ENCODE measurements around the gene IRF5.

The IRF5 gene

DNA sequence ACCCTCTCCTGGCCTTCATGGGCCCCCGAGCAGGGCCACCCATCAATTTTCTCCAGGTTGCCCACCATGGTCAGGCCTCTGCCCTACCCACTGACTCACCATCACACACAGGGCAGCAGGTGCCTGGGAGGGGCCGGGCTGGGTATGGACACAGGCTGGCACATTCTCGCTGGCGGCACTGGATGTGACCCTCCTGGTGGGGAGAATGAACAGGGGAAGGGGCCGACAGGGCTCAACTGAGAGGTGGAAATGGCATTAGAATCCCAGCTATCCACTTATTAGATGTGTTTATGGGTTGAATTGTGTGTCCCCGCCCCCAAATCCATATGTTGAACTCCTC lies 43.7 kb upstream of the IRF5 start:
- Histone ChIP-seq H3K9me3 (ENCODE audit: low read length) (no peaks in the 10 kb centered on the region), H3K27me3 (ENCODE audit: control insufficient read depth in 1 of 2, insufficient read depth in 2 of 2, low read length in 2 of 2) (peaks cover 0 to 17% of the 10 kb centered on the region in 2 donors)

GRCh38 chr7:128895320-128895719 lies 42.4 kb upstream of the IRF5 start:
- no peak overlapping the region for H3K9ac ChIP-seq (ENCODE audit: low read length)
- H3K36me3 ChIP-seq (ENCODE audit: insufficient read depth, low read length), result no peaks in the 10 kb centered on the region
- peaks cover 0 to 14% of the 10 kb centered on the region in 2 donors for H3K27me3 ChIP-seq (ENCODE audit: control insufficient read depth in 1 of 2, insufficient read depth in 2 of 2, low read length in 2 of 2)
- no peaks in the 10 kb centered on the region for H3K4me1 ChIP-seq (ENCODE audit: insufficient read depth, low read length)
- H3K4me3 ChIP-seq (ENCODE audit: low read depth in 1 of 2, low read length in 2 of 2), result no peak overlapping the region
- H3K9me3 ChIP-seq (ENCODE audit: low read length), result no peaks in the 10 kb centered on the region
- no peak overlapping the region for H3K27ac ChIP-seq (ENCODE audit: low read depth, low read length)

More for the DNA sequence above, 43.7 kb upstream of the IRF5 start:
- H3K4me3 ChIP-seq (ENCODE audit: low read depth in 1 of 2, low read length in 2 of 2), result no peak overlapping the region
- no peak overlapping the region for H3K9ac ChIP-seq (ENCODE audit: low read length)
- H3K36me3 ChIP-seq (ENCODE audit: insufficient read depth, low read length), result no peaks in the 10 kb centered on the region
- H3K4me1 ChIP-seq (ENCODE audit: insufficient read depth, low read length), result no peaks in the 10 kb centered on the region
- H3K27ac ChIP-seq (ENCODE audit: low read depth, low read length), result no peak overlapping the region

GRCh38 chr7:128899392-128899791 lies 38.3 kb upstream of the IRF5 start:
- Histone ChIP-seq H3K9ac (ENCODE audit: low read length) (no peak overlapping the region), H3K27ac (ENCODE audit: low read depth, low read length) (no peak overlapping the region)

DNA sequence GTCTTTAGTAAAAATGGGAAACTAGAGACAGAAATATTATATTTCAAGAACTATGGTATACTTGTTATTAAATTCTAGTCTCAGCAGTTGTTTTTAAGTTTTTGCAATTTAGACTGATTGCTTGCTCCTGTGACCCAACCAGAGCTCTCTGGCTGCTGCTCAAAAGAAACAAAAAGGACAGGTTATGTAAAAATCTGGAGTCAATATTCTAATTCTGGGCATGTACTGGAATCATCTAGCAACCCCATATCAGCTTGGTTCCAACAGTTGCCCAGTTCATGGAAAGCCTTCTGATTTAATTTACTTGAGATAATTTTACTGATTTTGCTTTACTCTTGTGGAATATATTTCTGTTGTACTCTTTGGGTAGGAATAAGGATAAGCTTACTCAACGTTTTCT lies 37.5 kb upstream of the IRF5 start:
- no peak overlapping the region for H3K9ac ChIP-seq (ENCODE audit: low read length)
- H3K36me3 ChIP-seq (ENCODE audit: insufficient read depth, low read length), result no peaks in the 10 kb centered on the region
- no peak overlapping the region for H3K27ac ChIP-seq (ENCODE audit: low read depth, low read length)
- H3K4me1 ChIP-seq (ENCODE audit: insufficient read depth, low read length), result no peaks in the 10 kb centered on the region
- H3K4me3 ChIP-seq (ENCODE audit: low read depth in 1 of 2, low read length in 2 of 2), result no peak overlapping the region
- H3K27me3 ChIP-seq (ENCODE audit: control insufficient read depth in 1 of 2, insufficient read depth in 2 of 2, low read length in 2 of 2), result no peaks in the 10 kb centered on the region
- no peaks in the 10 kb centered on the region for H3K9me3 ChIP-seq (ENCODE audit: low read length)

More at GRCh38 chr7:128899392-128899791, 38.3 kb upstream of the IRF5 start:
- Histone ChIP-seq H3K9me3 (ENCODE audit: low read length) (no peaks in the 10 kb centered on the region), H3K4me3 (ENCODE audit: low read depth in 1 of 2, low read length in 2 of 2) (no peak overlapping the region), H3K27me3 (ENCODE audit: control insufficient read depth in 1 of 2, insufficient read depth in 2 of 2, low read length in 2 of 2) (no peaks in the 10 kb centered on the region), H3K36me3 (ENCODE audit: insufficient read depth, low read length) (no peaks in the 10 kb centered on the region), H3K4me1 (ENCODE audit: insufficient read depth, low read length) (no peaks in the 10 kb centered on the region)

DNA sequence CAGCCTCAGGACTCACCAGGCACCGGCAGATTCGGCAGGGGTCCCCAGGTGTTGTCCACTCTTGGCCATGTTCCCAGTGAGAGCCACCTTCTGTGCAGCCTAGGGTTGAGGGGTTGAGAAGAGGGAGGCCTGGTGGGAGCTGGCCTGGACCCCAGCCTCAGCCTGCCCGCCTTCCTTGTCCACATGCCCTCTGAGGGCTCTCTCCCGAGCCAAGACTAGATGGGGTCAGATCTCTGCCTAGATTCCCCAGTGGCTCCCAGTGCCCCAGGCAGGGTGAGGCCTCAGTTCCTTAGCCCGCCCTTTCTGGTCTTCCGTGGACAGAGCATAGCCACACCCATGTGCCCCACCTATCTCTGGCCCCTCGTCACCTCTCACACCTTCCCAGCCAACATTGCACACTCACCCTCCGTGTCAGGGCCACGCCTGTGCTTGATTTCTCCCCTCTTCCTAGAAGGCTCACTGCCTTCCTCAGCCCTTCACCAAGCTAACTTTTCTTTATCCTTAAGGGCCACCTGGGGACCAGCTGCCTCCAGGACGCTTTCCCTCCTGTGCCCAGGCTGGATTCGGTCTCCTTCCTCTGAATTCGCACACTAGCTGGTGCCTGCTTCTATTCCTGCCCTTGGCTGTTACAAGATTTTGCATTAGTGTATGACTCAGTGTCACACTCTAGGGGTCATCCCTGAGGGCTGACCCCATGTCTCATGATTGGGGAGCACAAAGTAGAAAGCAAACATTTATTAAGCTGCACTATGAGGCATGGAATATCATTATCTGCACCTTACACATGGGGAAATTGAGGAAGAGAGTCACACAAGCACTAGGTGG lies 34.8 kb upstream of the IRF5 start:
- Histone ChIP-seq H3K27me3 (ENCODE audit: control insufficient read depth in 1 of 2, insufficient read depth in 2 of 2, low read length in 2 of 2) (peaks cover 0 to 4% of the 10 kb centered on the region in 2 donors), H3K4me1 (ENCODE audit: insufficient read depth, low read length) (no peaks in the 10 kb centered on the region), H3K9ac (ENCODE audit: low read length) (no peak overlapping the region), H3K4me3 (ENCODE audit: low read depth in 1 of 2, low read length in 2 of 2) (no peak overlapping the region), H3K9me3 (ENCODE audit: low read length) (no peaks in the 10 kb centered on the region), H3K36me3 (ENCODE audit: insufficient read depth, low read length) (no peaks in the 10 kb centered on the region), H3K27ac (ENCODE audit: low read depth, low read length) (no peak overlapping the region)

DNA sequence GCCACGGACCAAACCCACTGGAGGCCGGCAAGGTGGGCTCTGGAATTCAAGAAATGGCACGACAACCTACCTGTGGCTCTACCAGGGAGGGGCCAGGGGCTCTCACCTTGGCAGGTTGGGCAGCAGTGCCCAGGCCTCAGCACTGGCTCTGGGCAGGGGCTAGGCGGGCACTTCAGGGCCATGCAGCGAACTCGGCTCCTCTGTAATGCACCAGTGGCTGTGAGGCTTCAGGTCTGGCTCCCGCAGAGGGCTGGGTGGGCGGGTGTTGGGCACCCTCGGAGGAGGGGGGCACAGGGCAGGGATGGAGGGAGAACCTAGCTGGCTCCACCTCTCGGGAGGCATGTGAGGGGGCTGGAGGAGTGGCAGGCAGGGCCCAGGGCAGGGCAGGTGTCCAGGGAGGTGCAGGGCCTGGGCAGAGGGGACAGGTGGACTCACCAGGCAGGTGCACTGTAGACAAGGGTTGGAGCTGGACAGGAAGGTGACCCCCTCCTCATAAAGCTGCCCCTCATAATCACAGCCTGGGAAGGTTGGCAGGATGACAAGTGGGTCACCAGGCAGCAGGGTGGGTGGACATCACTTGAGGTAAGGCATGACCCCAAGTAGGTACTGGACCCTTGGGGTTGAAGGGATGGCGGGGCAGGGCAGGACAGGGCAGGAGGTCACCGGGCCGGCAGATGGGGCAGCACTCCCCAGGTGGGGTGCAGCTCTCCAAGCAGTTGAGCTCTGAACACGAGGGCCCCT lies 33.9 kb upstream of the IRF5 start:
- Histone ChIP-seq H3K9ac (ENCODE audit: low read length) (no peak overlapping the region), H3K9me3 (ENCODE audit: low read length) (no peaks in the 10 kb centered on the region), H3K27ac (ENCODE audit: low read depth, low read length) (no peak overlapping the region), H3K27me3 (ENCODE audit: control insufficient read depth in 1 of 2, insufficient read depth in 2 of 2, low read length in 2 of 2) (peaks cover 0 to 9% of the 10 kb centered on the region in 2 donors), H3K4me3 (ENCODE audit: low read depth in 1 of 2, low read length in 2 of 2) (no peak overlapping the region), H3K4me1 (ENCODE audit: insufficient read depth, low read length) (no peaks in the 10 kb centered on the region), H3K36me3 (ENCODE audit: insufficient read depth, low read length) (no peaks in the 10 kb centered on the region)

DNA sequence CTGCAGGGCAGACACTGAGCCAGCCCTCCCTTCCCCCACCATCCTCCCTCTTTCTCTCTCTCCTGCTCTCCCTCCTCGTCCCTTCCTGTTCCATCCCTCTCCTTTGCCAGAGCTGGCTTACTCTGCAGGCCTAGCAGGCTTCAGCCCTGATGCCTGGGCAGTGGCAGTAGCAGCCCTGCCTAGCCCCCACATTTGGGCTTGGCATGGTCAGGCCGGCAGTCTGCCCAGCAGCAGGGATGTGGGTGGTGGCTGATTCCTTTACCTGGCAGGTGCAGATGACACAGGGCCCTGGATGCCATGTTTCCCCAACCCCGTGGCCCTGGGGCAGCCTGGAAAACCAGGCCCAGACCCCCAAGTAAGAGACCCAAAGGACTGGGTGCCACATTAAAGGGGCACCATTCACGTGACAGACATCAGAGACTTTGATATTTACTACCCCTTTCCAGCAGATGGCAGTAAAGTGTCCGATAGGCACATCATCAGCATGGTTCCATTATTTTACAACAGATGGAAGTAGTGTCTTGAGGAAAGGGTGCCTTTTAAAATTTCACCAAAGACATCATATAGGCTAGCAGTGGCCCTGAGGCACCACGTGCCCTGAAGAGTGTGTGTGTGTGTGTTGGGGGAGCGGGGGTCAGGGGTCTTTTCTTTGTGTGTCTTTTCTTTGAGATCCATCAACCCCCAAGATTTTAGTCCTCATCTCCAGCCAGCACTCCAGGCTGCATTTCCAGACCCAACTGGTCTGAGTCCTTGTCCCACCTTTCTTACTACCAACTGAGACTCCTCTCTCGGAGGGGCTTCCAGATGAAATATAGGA lies 33.1 kb upstream of the IRF5 start:
- Histone ChIP-seq H3K9me3 (ENCODE audit: low read length) (no peaks in the 10 kb centered on the region), H3K27ac (ENCODE audit: low read depth, low read length) (no peak overlapping the region), H3K36me3 (ENCODE audit: insufficient read depth, low read length) (no peaks in the 10 kb centered on the region), H3K4me1 (ENCODE audit: insufficient read depth, low read length) (peaks cover 3% of the 10 kb centered on the region), H3K9ac (ENCODE audit: low read length) (no peak overlapping the region), H3K4me3 (ENCODE audit: low read depth in 1 of 2, low read length in 2 of 2) (no peak overlapping the region), H3K27me3 (ENCODE audit: control insufficient read depth in 1 of 2, insufficient read depth in 2 of 2, low read length in 2 of 2) (peaks cover 0 to 17% of the 10 kb centered on the region in 2 donors)

DNA sequence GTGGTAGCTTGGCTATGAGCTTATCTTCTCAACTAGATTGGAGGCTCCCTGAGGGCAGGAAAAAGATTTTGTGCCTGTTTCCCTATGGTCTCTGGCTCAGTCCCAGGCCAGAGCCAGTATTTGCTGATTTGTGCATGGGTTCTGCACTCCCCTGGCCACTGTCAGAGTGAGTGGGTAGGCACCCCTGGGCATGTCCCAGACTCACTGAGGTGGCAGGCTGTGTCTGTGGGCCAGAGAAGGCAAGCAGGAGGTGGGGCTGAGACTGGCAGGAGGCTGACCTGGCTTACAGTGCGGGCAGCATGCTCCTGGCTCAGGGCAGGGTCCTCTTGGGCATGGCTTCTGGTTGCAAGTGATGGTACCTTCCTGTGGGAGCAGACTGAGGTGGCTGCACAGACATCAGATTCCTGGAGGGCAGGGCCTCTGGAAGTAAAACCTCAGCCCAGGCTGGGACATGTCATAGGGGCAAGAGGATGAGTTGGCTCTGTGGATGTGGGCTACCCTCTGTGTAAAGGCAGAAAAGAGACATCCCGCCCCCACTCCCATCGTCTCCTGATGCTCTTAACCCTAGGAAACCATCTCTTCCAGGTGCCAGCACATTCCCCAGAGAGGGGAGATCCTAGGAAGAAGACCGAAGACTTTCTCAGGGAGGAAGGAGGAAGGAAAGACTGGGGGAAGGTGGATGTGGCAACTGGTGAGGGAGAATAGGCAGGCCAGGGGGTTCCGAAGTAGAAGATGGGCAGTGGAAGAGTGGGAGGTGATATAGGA lies 31.5 kb upstream of the IRF5 start:
- Histone ChIP-seq H3K27me3 (ENCODE audit: control insufficient read depth in 1 of 2, insufficient read depth in 2 of 2, low read length in 2 of 2) (peaks cover 0 to 30% of the 10 kb centered on the region in 2 donors), H3K9me3 (ENCODE audit: low read length) (no peaks in the 10 kb centered on the region), H3K4me3 (ENCODE audit: low read depth in 1 of 2, low read length in 2 of 2) (no peak overlapping the region), H3K27ac (ENCODE audit: low read depth, low read length) (no peak overlapping the region), H3K4me1 (ENCODE audit: insufficient read depth, low read length) (peaks cover 12% of the 10 kb centered on the region), H3K9ac (ENCODE audit: low read length) (no peak overlapping the region), H3K36me3 (ENCODE audit: insufficient read depth, low read length) (no peaks in the 10 kb centered on the region)

DNA sequence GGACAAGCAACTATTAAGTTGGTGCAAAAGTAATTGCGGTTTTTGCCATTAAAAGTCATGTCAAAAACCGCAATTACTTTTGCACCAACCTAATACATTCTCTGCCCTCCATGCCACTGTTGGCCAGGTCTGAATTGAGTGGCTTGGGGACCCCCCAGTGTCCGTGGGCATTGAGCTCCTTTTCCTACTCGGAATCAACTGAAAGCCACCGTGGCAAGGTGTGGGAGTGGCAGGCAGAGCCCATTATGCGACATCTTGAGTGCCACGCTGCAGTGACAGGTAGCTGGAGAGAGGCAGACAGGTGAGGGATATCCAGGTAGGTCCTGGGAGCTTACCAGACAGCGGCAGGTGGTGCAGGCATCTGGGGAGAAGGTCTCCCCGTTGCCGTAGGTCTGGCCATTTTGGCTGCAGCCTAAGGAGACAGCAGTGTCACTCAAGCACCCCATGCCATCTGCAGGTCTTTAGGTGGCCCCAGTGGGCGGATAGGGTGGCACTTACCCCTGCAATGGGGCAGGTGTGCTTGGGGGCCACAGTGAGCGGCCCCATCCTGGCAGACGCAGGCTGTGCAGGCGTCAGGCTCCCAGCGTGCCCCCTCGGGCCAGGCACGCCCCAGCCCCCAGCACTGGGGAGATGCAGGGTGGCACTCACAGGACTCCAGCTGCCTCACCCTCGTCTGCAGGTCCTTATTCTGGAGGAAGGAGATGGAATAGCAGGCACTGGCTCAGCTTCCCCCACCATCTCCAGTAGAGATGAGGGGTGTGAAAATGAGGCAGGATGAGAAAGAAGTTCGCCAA lies 30.8 kb upstream of the IRF5 start:
- Histone ChIP-seq H3K4me3 (ENCODE audit: low read depth in 1 of 2, low read length in 2 of 2) (no peak overlapping the region), H3K4me1 (ENCODE audit: insufficient read depth, low read length) (peaks cover 12% of the 10 kb centered on the region), H3K9me3 (ENCODE audit: low read length) (no peaks in the 10 kb centered on the region), H3K9ac (ENCODE audit: low read length) (no peak overlapping the region), H3K27ac (ENCODE audit: low read depth, low read length) (no peak overlapping the region), H3K27me3 (ENCODE audit: control insufficient read depth in 1 of 2, insufficient read depth in 2 of 2, low read length in 2 of 2) (peaks cover 0 to 30% of the 10 kb centered on the region in 2 donors), H3K36me3 (ENCODE audit: insufficient read depth, low read length) (no peaks in the 10 kb centered on the region)

- Histone ChIP-seq H3K4me1 (ENCODE audit: insufficient read depth, low read length) (peaks cover 12% of the 10 kb centered on the region), H3K4me3 (ENCODE audit: low read depth in 1 of 2, low read length in 2 of 2) (no peak overlapping the region), H3K27me3 (ENCODE audit: control insufficient read depth in 1 of 2, insufficient read depth in 2 of 2, low read length in 2 of 2) (peaks cover 0 to 32% of the 10 kb centered on the region in 2 donors)
Measured at GRCh38 chr7:128908750-128909624, 28.7 kb upstream of the IRF5 start.

More at GRCh38 chr7:128908750-128909624, 28.7 kb upstream of the IRF5 start:
- H3K9ac ChIP-seq (ENCODE audit: low read length), result no peak overlapping the region
- no peak overlapping the region for H3K27ac ChIP-seq (ENCODE audit: low read depth, low read length)
- no peaks in the 10 kb centered on the region for H3K9me3 ChIP-seq (ENCODE audit: low read length)
- H3K36me3 ChIP-seq (ENCODE audit: insufficient read depth, low read length), result no peaks in the 10 kb centered on the region
